ENCODE measurements around the gene PABPN1L.

DNA sequence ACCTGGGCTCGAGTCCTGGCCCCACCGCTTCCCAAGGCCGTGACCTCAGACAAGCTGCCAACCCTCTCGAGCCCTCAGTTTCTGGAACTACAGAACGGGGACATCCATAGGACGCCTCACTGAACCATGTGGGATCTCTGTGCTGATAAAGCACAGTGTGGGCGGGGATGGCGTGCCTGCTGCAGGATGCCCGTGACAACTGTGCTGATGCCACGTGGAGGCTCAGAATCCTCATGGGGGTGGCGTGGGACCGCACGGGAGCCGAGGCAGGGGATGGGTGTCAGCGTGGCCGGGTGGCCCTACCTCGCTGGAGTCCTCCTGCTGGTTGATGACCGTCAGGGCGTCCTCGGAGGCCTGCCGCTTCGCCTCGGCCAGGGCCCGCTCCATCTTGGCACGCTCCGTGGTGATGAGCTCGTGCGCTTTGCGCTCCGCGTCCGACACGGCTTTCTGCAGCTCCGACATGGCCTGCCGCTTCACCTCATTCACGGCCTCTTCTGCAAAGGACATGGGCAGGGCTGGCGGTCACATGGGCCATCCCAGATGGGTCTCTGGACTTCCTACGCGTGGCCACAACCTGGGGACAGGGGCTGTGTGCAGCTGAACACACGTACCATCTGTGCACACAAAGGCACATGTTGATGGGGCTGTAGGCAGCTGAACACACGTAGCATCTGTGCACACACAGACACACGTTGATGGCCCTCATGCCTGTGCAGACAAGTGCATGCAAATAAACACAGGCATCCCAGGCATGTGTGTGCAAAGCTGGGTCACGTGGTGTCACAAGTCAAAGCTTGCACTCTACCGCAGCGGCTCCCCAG, 12.7 kb upstream of the PABPN1L start:
- no peak for TF ChIP-seq POLR2A (IDR thresholded peaks at IDR 0.05; ENCODE audit: low read length)
- TF ChIP-seq MAZ (IDR thresholded peaks at IDR 0.05; ENCODE audit: borderline replicate concordance, low read depth, low read length), result no peak
- no peak for TF ChIP-seq CBX8 (IDR thresholded peaks at IDR 0.05)
- TF ChIP-seq EP300 (IDR thresholded peaks at IDR 0.05), result no peak
- no peak for TF ChIP-seq RFX5 (IDR thresholded peaks at IDR 0.05)
- no peak for TF ChIP-seq ATOH8 (CRISPR knock-in tag; IDR thresholded peaks at IDR 0.05; ENCODE audit: low read depth)
- no peak for TF ChIP-seq TFCP2L1 (CRISPR knock-in tag; IDR thresholded peaks at IDR 0.05)
- no peak for TF ChIP-seq CTCF (IDR thresholded peaks at IDR 0.05)
- TF ChIP-seq, protein P1, sequence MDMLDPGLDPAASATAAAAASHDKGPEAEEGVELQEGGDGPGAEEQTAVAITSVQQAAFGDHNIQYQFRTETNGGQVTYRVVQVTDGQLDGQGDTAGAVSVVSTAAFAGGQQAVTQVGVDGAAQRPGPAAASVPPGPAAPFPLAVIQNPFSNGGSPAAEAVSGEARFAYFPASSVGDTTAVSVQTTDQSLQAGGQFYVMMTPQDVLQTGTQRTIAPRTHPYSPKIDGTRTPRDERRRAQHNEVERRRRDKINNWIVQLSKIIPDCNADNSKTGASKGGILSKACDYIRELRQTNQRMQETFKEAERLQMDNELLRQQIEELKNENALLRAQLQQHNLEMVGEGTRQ (IDR thresholded peaks at IDR 0.05), result no peak
- no peak for TF ChIP-seq SMC3 (IDR thresholded peaks at IDR 0.05)
